GM12878 (cell line): ENCODE measurements around the gene COL11A2. TPM values are rescaled to one million over a fixed set of nuclear protein-coding genes. Genes with fewer than 3 reads are reported as not detected.

Source experiments
- ATAC-seq: fragments of 200-7000 bp; cut with Tn5 transposase; 3 replicates; pipeline ENCODE4 v1.9.1; 2020; ENCODE audit warnings: mild to moderate bottlenecking, moderate library complexity
- BruUV-seq: library from RNA; stranded (reverse); fragments of 400-500 nt; replicated peaks from 2 replicates; lab custom pipeline; 2021; lab: Mats Ljungman, UMichigan
- CTCF ChIA-PET: fragments of 300-600 bp; sonication (Branson Sonifier 250); formaldehyde crosslinking; extraction: SDS; loops from one replicate; lab custom pipeline; 2021; ENCODE audit warnings: inconsistent platforms; lab: Yijun Ruan, JAX
- POLR2A ChIA-PET: fragments of 350-600 bp; formaldehyde crosslinking; extraction: SDS; loops from one replicate; lab custom pipeline; 2021; ENCODE audit warnings: inconsistent platforms; lab: Charles Lee
- RAD21 ChIA-PET: fragments of 300-600 bp; sonication (Branson Sonifier 250); formaldehyde crosslinking; loops from one replicate; lab custom pipeline; 2023; ENCODE audit warnings: antibody characterized with exemption; ENCODE audit not compliant: unreplicated experiment; lab: Charles Lee
- SMC1A ChIA-PET: fragments of 300-600 bp; sonication (Branson Sonifier 250); formaldehyde crosslinking; loops from one replicate; lab custom pipeline; 2023; ENCODE audit not compliant: unreplicated experiment, uncharacterized antibody; lab: Charles Lee
- DNase-seq: peaks from one replicate; pipeline ENCODE4 v3.0.0-alpha.2; 2011; ENCODE audit warnings: low read depth, low spot score
- FAIRE-seq: peaks from 3 replicates; lab custom pipeline; 2011; peaks lifted over from hg19 to GRCh38; lab: Jason Lieb, UNC
- H2AFZ ChIP-seq: 2 replicates; pipeline ENCODE4 v1.6.0; 2011; ENCODE audit warnings: low read depth, low read length, control low read depth; ENCODE audit not compliant: control insufficient read depth
- H3K27ac ChIP-seq: 2 replicates; pipeline ENCODE4 v1.5.1; 2011; ENCODE audit warnings: control low read depth; ENCODE audit not compliant: control insufficient read depth, insufficient read depth
- H3K27me3 ChIP-seq, 2 experiments: replicated peaks in 1 of 2; 2 replicates each; pipeline versions ENCODE4 v1.6.0 to v1.6.1; 2011; ENCODE audit warnings: low read length in 1 of 2; ENCODE audit not compliant: control insufficient read depth in 2 of 2, insufficient read depth in 2 of 2
- H3K36me3 ChIP-seq, 2 experiments: 2 replicates each; pipeline ENCODE4 v1.5.1; 2011; ENCODE audit warnings: low read length in 1 of 2; ENCODE audit not compliant: control insufficient read depth in 2 of 2, insufficient read depth in 2 of 2
- H3K4me1 ChIP-seq: 2 replicates; pipeline ENCODE4 v1.6.1; 2011; ENCODE audit warnings: mild to moderate bottlenecking, low read length, moderate library complexity, mixed read lengths; ENCODE audit not compliant: control insufficient read depth, insufficient read depth
- H3K4me2 ChIP-seq: 2 replicates; pipeline ENCODE4 v1.6.0; 2011; ENCODE audit warnings: control low read depth; ENCODE audit not compliant: control insufficient read depth, insufficient read depth
- H3K4me3 ChIP-seq: fragments of 200-600 bp; sonication (generic); 2 replicates; pipeline ENCODE4 v1.5.1; 2016
- H3K79me2 ChIP-seq: 2 replicates; pipeline ENCODE4 v1.6.0; 2011; ENCODE audit warnings: low read length; ENCODE audit not compliant: control insufficient read depth, insufficient read depth
- H3K9ac ChIP-seq: 2 replicates; pipeline ENCODE4 v1.8.0; 2011; ENCODE audit warnings: low read length, control low read depth, mixed read lengths; ENCODE audit not compliant: control insufficient read depth, insufficient read depth
- H3K9me3 ChIP-seq: replicated peaks from 3 replicates; pipeline ENCODE4 v1.5.1; 2011; ENCODE audit warnings: mild to moderate bottlenecking, low read length; ENCODE audit not compliant: control insufficient read depth, insufficient read depth
- H4K20me1 ChIP-seq: 2 replicates; pipeline ENCODE4 v1.6.0; 2011; ENCODE audit not compliant: control insufficient read depth, insufficient read depth
- CREM ChIP-seq: IDR thresholded peaks from 2 replicates; pipeline ENCODE4 v1.6.1; 2014; ENCODE audit warnings: antibody characterized with exemption, low read depth
- EZH2 ChIP-seq: IDR thresholded peaks from 2 replicates; pipeline ENCODE4 v1.6.1; 2012; ENCODE audit warnings: low read depth, mild to moderate bottlenecking, control low read depth, inconsistent platforms, low read length, borderline replicate concordance; ENCODE audit not compliant: control insufficient read depth
- HCFC1 ChIP-seq: fragments of 150-350 bp; IDR thresholded peaks from 2 replicates; pipeline ENCODE4 v1.6.1; 2014; ENCODE audit warnings: low read length
- IKZF2 ChIP-seq, 2 experiments: fragments of 450-650 bp; IDR thresholded peaks; 2 replicates each; pipeline ENCODE4 v1.6.1; 2017; ENCODE audit warnings: mild to moderate bottlenecking in 2 of 2, moderate library complexity in 2 of 2
- JUNB ChIP-seq: IDR thresholded peaks from 2 replicates; pipeline ENCODE4 v1.6.1; 2016; ENCODE audit warnings: antibody characterized with exemption, mild to moderate bottlenecking
- NFXL1 ChIP-seq: fragments of 450-650 bp; IDR thresholded peaks from 2 replicates; pipeline ENCODE4 v1.6.1; 2017; ENCODE audit warnings: antibody characterized with exemption, mild to moderate bottlenecking, borderline replicate concordance
- PAX5 ChIP-seq: IDR thresholded peaks from 2 replicates; pipeline ENCODE4 v1.6.1; 2011; ENCODE audit warnings: low read depth, low read length, borderline replicate concordance
- RB1 ChIP-seq: fragments of 450-650 bp; formaldehyde crosslinking; IDR thresholded peaks from 2 replicates; pipeline ENCODE4 v1.6.1; 2017; ENCODE audit warnings: mild to moderate bottlenecking, borderline replicate concordance
- RUNX3 ChIP-seq: IDR thresholded peaks from 2 replicates; pipeline ENCODE4 v1.6.1; 2012; ENCODE audit warnings: low read length, inconsistent platforms
- SIX5 ChIP-seq: IDR thresholded peaks from 2 replicates; pipeline ENCODE4 v1.6.1; 2011; ENCODE audit warnings: mild to moderate bottlenecking, low read depth, low read length, moderate library complexity; ENCODE audit not compliant: severe bottlenecking
- TAF1 ChIP-seq: IDR thresholded peaks from 2 replicates; pipeline ENCODE4 v1.6.1; 2011; ENCODE audit warnings: mild to moderate bottlenecking, low read depth, low read length, borderline replicate concordance
- ZBED1 ChIP-seq: IDR thresholded peaks from 2 replicates; pipeline ENCODE4 v1.6.1; 2016; ENCODE audit warnings: borderline replicate concordance
- WGBS: methylation state at CpG from one replicate; pipeline ENCODE4 v1.1.6; 2016; ENCODE audit warnings: low lambda C conversion rate; ENCODE audit not compliant: insufficient replicate concordance, insufficient coverage; ENCODE audit errors: missing lambda C conversion rate; 5-methylcytosine and 5-hydroxymethylcytosine counted together
- in situ Hi-C: fragments of 300-500 bp; cut with MboI; formaldehyde crosslinking; loops from 9 replicates; pipeline ENCODE4 v1.14.3; 2018; ENCODE audit warnings: mixed read lengths
- intact Hi-C: fragments of 100-400 bp; cut with micrococcal nuclease; formaldehyde crosslinking; loops from one replicate; pipeline ENCODE4 v1.14.2; 2022; ENCODE audit not compliant: unreplicated experiment
- polyA plus RNA-seq, 11 experiments: library from polyadenylated mRNA; depleted of rRNA in 4 of 11; unstranded in 6 of 11; stranded (reverse) in 5 of 11; fragments of >200 nt; fragmentation: Nextera tagmentation in 4 of 11; fragmentation: Illumina TruSeq in 1 of 11; extraction: Ambion mirVana in 4 of 11; extraction: Trizol in 1 of 11; gene quantifications; 1 replicate in 1 of 11; 2 replicates in 10 of 11; pipeline versions ENCODE4 v1.2.1 to v1.2.3, GENCODE V29; 2011 to 2016; ENCODE audit warnings: inconsistent platforms in 2 of 11, missing spikeins in 2 of 11, low read depth in 1 of 11
- total RNA-seq, 4 experiments: library from RNA; depleted of rRNA in 3 of 4; stranded (reverse); fragments of >200 nt in 3 of 4; fragmentation: Illumina TruSeq in 1 of 4; extraction: Trizol in 1 of 4; gene quantifications; 2 replicates each; pipeline versions ENCODE4 v1.2.1 to v1.2.3, GENCODE V29; 2013 to 2021
- TF ChIP-seq, protein P1 (sequence below): fragments of 450-650 bp; conservative IDR thresholded peaks from 2 replicates; pipeline ENCODE4 v1.6.1; 2017; ENCODE audit warnings: mild to moderate bottlenecking, moderate library complexity
- TF ChIP-seq, protein P2 (sequence below): IDR thresholded peaks from 2 replicates; pipeline ENCODE4 v1.6.1; 2012; ENCODE audit warnings: improper control_type of control experiment, low read depth, low read length; ENCODE audit not compliant: insufficient replicate concordance
- TF ChIP-seq, protein P3 (sequence below): IDR thresholded peaks from 2 replicates; pipeline ENCODE4 v1.6.1; 2011; ENCODE audit warnings: borderline replicate concordance, low read depth, mild to moderate bottlenecking, moderate library complexity, low read length; ENCODE audit not compliant: insufficient read depth, poor library complexity, severe bottlenecking

The COL11A2 gene
- total and polyA plus RNA-seq, 10 of the 15 experiments (the other 5 are each of a cell fraction or from before 2014, with no cell fraction given), result 0.03 to 0.83 (median 0.22) TPM; not detected in 1

DNA sequence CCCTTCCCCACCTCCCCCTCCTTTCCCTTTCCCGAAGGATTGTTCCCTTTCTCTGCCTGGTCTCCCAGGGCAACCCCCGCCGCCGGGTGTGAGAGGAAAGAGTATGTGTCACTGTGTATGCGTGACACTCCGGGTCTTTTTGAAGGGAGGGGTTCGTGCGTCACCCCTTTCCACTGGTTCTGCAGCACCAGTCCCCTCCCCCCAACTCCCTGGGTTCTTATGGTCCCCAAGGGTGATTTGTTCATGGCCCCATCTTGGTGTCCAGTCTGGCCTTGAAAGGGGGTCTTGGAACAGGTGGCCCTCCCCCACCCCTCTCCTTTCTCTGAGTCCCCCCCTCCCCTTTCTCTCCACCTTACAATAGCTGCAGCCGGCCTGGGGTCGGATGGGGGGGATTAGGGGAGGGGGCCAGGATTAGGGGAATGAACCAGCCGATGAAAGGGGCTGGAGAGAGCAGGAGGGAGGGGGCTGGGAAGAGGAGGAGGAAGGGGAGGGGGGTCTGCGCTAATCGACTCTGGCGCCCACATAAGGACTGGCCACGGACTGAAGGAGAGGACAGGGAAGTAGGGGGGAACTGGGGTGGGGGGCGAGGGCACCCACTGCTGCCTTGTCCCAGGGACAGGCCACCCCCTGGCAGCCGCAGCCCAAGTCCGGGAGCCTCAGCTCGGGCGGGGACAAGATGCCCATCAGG, 14.7 kb upstream of the COL11A2 start:
- H3K4me3 ChIP-seq, result peak overlapping the region; percentile 94; the same call in 1 of the 2 replicates
- TF ChIP-seq TAF1 (no peak), RUNX3 (no peak), JUNB (no peak), EZH2 (no peak), CREM (no peak), HCFC1 (no peak), PAX5 (no peak), SIX5 (no peak), NFXL1 (no peak), IKZF2 (IDR thresholded peaks at IDR 0.05) (no peak), ZBED1 (no peak), RB1 (no peak)
- TF ChIP-seq, protein P1, sequence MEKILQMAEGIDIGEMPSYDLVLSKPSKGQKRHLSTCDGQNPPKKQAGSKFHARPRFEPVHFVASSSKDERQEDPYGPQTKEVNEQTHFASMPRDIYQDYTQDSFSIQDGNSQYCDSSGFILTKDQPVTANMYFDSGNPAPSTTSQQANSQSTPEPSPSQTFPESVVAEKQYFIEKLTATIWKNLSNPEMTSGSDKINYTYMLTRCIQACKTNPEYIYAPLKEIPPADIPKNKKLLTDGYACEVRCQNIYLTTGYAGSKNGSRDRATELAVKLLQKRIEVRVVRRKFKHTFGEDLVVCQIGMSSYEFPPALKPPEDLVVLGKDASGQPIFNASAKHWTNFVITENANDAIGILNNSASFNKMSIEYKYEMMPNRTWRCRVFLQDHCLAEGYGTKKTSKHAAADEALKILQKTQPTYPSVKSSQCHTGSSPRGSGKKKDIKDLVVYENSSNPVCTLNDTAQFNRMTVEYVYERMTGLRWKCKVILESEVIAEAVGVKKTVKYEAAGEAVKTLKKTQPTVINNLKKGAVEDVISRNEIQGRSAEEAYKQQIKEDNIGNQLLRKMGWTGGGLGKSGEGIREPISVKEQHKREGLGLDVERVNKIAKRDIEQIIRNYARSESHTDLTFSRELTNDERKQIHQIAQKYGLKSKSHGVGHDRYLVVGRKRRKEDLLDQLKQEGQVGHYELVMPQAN, result no peak
- TF ChIP-seq, protein P2, sequence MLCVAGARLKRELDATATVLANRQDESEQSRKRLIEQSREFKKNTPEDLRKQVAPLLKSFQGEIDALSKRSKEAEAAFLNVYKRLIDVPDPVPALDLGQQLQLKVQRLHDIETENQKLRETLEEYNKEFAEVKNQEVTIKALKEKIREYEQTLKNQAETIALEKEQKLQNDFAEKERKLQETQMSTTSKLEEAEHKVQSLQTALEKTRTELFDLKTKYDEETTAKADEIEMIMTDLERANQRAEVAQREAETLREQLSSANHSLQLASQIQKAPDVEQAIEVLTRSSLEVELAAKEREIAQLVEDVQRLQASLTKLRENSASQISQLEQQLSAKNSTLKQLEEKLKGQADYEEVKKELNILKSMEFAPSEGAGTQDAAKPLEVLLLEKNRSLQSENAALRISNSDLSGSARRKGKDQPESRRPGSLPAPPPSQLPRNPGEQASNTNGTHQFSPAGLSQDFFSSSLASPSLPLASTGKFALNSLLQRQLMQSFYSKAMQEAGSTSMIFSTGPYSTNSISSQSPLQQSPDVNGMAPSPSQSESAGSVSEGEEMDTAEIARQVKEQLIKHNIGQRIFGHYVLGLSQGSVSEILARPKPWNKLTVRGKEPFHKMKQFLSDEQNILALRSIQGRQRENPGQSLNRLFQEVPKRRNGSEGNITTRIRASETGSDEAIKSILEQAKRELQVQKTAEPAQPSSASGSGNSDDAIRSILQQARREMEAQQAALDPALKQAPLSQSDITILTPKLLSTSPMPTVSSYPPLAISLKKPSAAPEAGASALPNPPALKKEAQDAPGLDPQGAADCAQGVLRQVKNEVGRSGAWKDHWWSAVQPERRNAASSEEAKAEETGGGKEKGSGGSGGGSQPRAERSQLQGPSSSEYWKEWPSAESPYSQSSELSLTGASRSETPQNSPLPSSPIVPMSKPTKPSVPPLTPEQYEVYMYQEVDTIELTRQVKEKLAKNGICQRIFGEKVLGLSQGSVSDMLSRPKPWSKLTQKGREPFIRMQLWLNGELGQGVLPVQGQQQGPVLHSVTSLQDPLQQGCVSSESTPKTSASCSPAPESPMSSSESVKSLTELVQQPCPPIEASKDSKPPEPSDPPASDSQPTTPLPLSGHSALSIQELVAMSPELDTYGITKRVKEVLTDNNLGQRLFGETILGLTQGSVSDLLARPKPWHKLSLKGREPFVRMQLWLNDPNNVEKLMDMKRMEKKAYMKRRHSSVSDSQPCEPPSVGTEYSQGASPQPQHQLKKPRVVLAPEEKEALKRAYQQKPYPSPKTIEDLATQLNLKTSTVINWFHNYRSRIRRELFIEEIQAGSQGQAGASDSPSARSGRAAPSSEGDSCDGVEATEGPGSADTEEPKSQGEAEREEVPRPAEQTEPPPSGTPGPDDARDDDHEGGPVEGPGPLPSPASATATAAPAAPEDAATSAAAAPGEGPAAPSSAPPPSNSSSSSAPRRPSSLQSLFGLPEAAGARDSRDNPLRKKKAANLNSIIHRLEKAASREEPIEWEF, result no peak
- TF ChIP-seq, protein P3, sequence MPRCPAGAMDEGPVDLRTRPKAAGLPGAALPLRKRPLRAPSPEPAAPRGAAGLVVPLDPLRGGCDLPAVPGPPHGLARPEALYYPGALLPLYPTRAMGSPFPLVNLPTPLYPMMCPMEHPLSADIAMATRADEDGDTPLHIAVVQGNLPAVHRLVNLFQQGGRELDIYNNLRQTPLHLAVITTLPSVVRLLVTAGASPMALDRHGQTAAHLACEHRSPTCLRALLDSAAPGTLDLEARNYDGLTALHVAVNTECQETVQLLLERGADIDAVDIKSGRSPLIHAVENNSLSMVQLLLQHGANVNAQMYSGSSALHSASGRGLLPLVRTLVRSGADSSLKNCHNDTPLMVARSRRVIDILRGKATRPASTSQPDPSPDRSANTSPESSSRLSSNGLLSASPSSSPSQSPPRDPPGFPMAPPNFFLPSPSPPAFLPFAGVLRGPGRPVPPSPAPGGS, result no peak

More for the DNA sequence above, 14.7 kb upstream of the COL11A2 start:
- SMC1A ChIA-PET, result no interaction called here
- in situ Hi-C loops (no loop called here), intact Hi-C loops (loop anchor here (10.0 kb wide), 1 partner anchor 368 kb away; no protein-coding TSS in a partner anchor)
- FAIRE-seq (no peak), DNase-seq (no peak), ATAC-seq (no peak)
- no peaks in the 10 kb centered on the region for H3K27me3 ChIP-seq
- no peaks in the 10 kb centered on the region for H3K9me3 ChIP-seq
- peak overlapping the region; percentile 96; the same call in 1 of the 2 replicates for H3K27ac ChIP-seq
- H4K20me1 ChIP-seq, result no peaks in the 10 kb centered on the region
- H3K4me2 ChIP-seq, result peak overlapping the region; percentile 98
- H3K79me2 ChIP-seq, result peaks cover 10% of the 10 kb centered on the region
- peak overlapping the region; percentile 98; the same call in 1 of the 2 replicates for H3K9ac ChIP-seq
- RAD21 ChIA-PET, result no interaction called here
- no peak overlapping the region for H2AFZ ChIP-seq
- WGBS, result 59% methylated on average over 15 of the region's 20 CpGs
- CTCF ChIA-PET, result interaction anchor here (2.7 to 2.9 kb wide), 2 partner anchors 10 to 42 kb away, joined by 10 to 23 read pairs; no protein-coding TSS in a partner anchor
- peaks cover 8 to 19% of the 10 kb centered on the region in 2 experiments for H3K36me3 ChIP-seq
- H3K4me1 ChIP-seq, result peaks cover 25% of the 10 kb centered on the region
- no TSS peak for BruUV-seq
- POLR2A ChIA-PET, result interaction anchor here (0.6 kb wide), 1 partner anchor 361 kb away, joined by 3 read pairs; no protein-coding TSS in a partner anchor
